ENCODE results near the gene ACAT2. TPM values are rescaled to one million over a fixed set of nuclear protein-coding genes. Genes with fewer than 3 reads are reported as not detected.
"Not testable (repeated sequence)": the region's sequence is repeated elsewhere in the genome, so short reads cannot be mapped to it uniquely, and the experiment has no call there.

ACAT2 gene
- total RNA-seq, 1 donor from 2014 or later, result 119 TPM

DNA sequence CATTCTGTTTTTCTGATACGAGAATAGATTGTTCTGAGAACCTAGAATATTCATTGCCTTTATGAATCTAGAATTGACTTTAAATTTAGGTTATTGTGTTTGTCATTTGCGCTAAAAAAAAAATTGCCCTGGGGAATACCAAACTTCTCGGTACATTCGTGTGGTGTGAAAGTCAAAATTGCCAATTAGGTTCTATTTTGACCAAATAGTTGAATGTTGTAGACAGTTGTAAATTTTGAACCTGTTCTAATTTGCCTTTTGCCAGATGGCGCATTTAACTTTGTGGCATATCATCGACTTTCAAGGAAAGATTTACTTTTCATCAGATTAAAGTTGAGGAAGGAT, 31.5 kb upstream of the ACAT2 start:
- no peaks in the 10 kb centered on the region for H3K9me3 Mint-ChIP-seq (ENCODE audit: unreplicated experiment)
- peaks cover 7% of the 10 kb centered on the region for H3K36me3 Mint-ChIP-seq (ENCODE audit: low read depth, unreplicated experiment)
- H3K4me1 Mint-ChIP-seq (ENCODE audit: unreplicated experiment), result peaks cover 19% of the 10 kb centered on the region
- no peak overlapping the region for H3K27ac Mint-ChIP-seq (ENCODE audit: unreplicated experiment)
- peak overlapping the region; percentile 11 for H3K4me3 Mint-ChIP-seq (ENCODE audit: unreplicated experiment)
- no peak for DNase-seq (ENCODE audit: low spot score)
- no peaks in the 10 kb centered on the region for H3K27me3 Mint-ChIP-seq (ENCODE audit: unreplicated experiment)
- TF ChIP-seq, protein P1, sequence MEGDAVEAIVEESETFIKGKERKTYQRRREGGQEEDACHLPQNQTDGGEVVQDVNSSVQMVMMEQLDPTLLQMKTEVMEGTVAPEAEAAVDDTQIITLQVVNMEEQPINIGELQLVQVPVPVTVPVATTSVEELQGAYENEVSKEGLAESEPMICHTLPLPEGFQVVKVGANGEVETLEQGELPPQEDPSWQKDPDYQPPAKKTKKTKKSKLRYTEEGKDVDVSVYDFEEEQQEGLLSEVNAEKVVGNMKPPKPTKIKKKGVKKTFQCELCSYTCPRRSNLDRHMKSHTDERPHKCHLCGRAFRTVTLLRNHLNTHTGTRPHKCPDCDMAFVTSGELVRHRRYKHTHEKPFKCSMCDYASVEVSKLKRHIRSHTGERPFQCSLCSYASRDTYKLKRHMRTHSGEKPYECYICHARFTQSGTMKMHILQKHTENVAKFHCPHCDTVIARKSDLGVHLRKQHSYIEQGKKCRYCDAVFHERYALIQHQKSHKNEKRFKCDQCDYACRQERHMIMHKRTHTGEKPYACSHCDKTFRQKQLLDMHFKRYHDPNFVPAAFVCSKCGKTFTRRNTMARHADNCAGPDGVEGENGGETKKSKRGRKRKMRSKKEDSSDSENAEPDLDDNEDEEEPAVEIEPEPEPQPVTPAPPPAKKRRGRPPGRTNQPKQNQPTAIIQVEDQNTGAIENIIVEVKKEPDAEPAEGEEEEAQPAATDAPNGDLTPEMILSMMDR (IDR thresholded peaks at IDR 0.05; ENCODE audit: unreplicated experiment), result no peak

DNA sequence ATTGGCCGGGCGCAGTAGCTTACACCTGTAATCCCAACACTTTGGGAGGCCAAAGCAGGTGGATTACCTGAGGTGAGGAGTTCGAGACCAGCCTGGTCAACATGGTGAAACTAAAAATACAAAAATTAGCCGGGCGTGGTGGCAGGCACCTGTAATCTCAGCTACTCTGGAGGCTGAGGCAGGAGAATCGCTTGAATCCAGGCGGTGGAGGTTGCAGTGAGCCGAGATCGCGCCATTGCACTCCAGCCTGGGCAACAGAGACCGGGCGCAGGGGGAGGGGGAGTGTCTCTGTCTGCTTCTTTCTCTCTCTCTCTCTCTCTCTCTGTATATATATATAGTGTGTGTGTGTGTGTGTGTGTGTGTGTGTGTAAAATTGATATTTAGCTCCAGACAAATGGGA, 29.3 kb upstream of the ACAT2 start:
- DNase-seq (ENCODE audit: low spot score); H3K36me3 Mint-ChIP-seq (ENCODE audit: low read depth, unreplicated experiment); H3K27ac Mint-ChIP-seq (ENCODE audit: unreplicated experiment); H3K4me3 Mint-ChIP-seq (ENCODE audit: unreplicated experiment); H3K27me3 Mint-ChIP-seq (ENCODE audit: unreplicated experiment); H3K9me3 Mint-ChIP-seq (ENCODE audit: unreplicated experiment): not testable (repeated sequence)
- H3K4me1 Mint-ChIP-seq (ENCODE audit: unreplicated experiment), result peaks cover 13% of the 10 kb centered on the region

DNA sequence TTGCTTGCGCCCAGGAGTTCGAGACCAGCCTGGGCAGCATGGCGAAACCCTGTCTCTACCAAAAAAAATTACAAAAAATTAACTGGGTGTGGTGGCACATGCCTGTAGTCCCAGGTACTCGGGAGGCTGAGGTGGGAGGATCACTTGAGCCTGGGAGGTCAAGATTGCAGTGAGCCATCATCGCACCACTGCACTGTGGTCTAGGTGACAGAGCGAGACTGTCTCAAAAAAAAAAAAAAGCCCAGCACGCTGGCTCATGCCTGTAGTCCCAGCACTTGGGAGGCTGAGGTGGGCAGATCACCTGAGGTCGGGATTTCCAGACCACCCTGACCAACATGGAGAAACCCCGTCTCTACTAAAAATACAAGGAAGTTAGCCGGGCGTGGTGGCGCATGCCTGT, 28.4 kb upstream of the ACAT2 start:
- H3K27ac Mint-ChIP-seq (ENCODE audit: unreplicated experiment); H3K4me1 Mint-ChIP-seq (ENCODE audit: unreplicated experiment); DNase-seq (ENCODE audit: low spot score); H3K9me3 Mint-ChIP-seq (ENCODE audit: unreplicated experiment); H3K4me3 Mint-ChIP-seq (ENCODE audit: unreplicated experiment); H3K36me3 Mint-ChIP-seq (ENCODE audit: low read depth, unreplicated experiment); H3K27me3 Mint-ChIP-seq (ENCODE audit: unreplicated experiment): not testable (repeated sequence)

DNA sequence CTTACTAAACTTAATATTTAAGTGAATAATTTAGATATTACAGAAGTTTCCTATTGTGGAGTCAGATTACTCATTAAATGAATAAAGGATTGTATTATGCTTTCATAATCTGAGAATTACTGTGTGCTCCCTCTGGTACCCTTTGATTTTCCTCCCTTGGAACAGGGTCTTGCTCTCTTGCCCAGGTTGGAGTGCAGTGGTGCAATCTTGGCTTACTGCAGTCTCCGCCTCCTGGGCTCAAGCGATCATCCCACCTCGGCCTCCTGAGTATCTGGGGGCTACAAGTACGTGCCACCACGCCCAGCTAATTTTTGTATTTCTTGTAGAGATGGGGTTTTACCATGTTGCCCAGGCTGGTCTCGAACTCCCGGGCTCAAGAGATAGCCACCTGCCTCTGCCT, 24.9 kb upstream of the ACAT2 start:
- DNase-seq (ENCODE audit: low spot score), result no peak
- Mint-ChIP-seq H3K9me3 (ENCODE audit: unreplicated experiment) (no peaks in the 10 kb centered on the region), H3K27ac (ENCODE audit: unreplicated experiment) (no peak overlapping the region), H3K36me3 (ENCODE audit: low read depth, unreplicated experiment) (peaks cover 6% of the 10 kb centered on the region), H3K4me3 (ENCODE audit: unreplicated experiment) (no peak overlapping the region), H3K4me1 (ENCODE audit: unreplicated experiment) (no peaks in the 10 kb centered on the region), H3K27me3 (ENCODE audit: unreplicated experiment) (no peaks in the 10 kb centered on the region)
- TF ChIP-seq, protein P1 (IDR thresholded peaks at IDR 0.05; ENCODE audit: unreplicated experiment), result no peak

DNA sequence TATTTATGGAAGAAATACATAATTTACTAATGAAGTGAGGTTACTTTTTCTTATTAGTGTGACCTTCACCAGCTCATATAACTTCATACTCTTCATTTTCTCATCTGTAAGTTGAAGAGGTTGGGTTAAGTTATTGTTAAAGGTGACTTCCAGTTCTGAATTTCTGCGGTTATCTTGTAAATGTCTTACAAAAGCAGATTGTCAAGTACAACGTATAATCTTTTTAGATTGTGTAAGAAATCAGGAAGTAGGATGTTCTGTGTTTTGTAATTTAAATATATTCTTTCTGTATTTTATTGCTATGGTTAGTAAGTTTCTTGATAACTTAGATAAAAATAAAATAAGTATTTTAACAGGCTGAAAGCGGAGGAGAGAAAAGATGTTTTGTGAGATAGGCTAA, 22.5 kb upstream of the ACAT2 start:
- Mint-ChIP-seq H3K9me3 (ENCODE audit: unreplicated experiment) (no peaks in the 10 kb centered on the region), H3K36me3 (ENCODE audit: low read depth, unreplicated experiment) (peaks cover 14% of the 10 kb centered on the region), H3K27me3 (ENCODE audit: unreplicated experiment) (no peaks in the 10 kb centered on the region), H3K4me3 (ENCODE audit: unreplicated experiment) (no peak overlapping the region), H3K27ac (ENCODE audit: unreplicated experiment) (no peak overlapping the region), H3K4me1 (ENCODE audit: unreplicated experiment) (no peaks in the 10 kb centered on the region)
- DNase-seq (ENCODE audit: low spot score), result no peak
- TF ChIP-seq, protein P1 (IDR thresholded peaks at IDR 0.05; ENCODE audit: unreplicated experiment), result no peak

DNA sequence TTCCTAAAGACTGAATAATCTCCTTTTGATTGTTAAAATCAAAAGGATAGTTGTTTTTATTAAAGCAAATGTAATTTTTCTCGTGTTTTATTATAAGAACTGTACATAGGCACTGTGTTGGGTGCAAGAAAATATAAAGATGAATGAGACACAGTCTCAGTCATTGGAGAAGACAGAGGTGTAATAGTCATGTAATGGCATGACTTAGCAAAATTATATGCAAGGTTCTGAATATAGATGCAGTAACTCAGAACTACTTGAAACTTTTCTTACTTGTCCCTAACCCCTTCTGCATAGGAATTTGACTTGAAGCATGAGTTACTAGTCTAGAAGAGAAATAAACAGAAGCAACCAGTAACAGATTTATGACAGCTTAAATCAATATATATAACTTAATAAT, 19.7 kb upstream of the ACAT2 start:
- no peaks in the 10 kb centered on the region for H3K4me1 Mint-ChIP-seq (ENCODE audit: unreplicated experiment)
- DNase-seq (ENCODE audit: low spot score), result no peak
- H3K27ac Mint-ChIP-seq (ENCODE audit: unreplicated experiment), result no peak overlapping the region
- peaks cover 27% of the 10 kb centered on the region for H3K36me3 Mint-ChIP-seq (ENCODE audit: low read depth, unreplicated experiment)
- H3K27me3 Mint-ChIP-seq (ENCODE audit: unreplicated experiment), result peaks cover 3% of the 10 kb centered on the region
- TF ChIP-seq, protein P1 (IDR thresholded peaks at IDR 0.05; ENCODE audit: unreplicated experiment), result no peak
- no peaks in the 10 kb centered on the region for H3K9me3 Mint-ChIP-seq (ENCODE audit: unreplicated experiment)
- H3K4me3 Mint-ChIP-seq (ENCODE audit: unreplicated experiment), result no peak overlapping the region
